Naive thymus-derived CD4-positive, alpha-beta T cell (primary cell): ENCODE data around the gene BANF2. TPM values are rescaled to one million over a fixed set of nuclear protein-coding genes. Genes with fewer than 3 reads are reported as not detected.

ENCODE experiments used
- ATAC-seq: fragments of 150-1000 bp; cut with Tn5 transposase; 2 replicates; pipeline ENCODE4 v1.10.0; 2021; ENCODE audit warnings: mild to moderate bottlenecking, moderate library complexity
- CTCF ChIA-PET: fragments of 350-600 bp; sonication (Branson Sonifier 250); formaldehyde crosslinking; loops from one replicate; lab custom pipeline; 2021; ENCODE audit warnings: antibody characterized with exemption; lab: Charles Lee
- POLR2A ChIA-PET: fragments of 350-600 bp; sonication (Branson Sonifier 250); formaldehyde crosslinking; loops from one replicate; lab custom pipeline; 2021; ENCODE audit warnings: antibody characterized with exemption, inconsistent platforms; lab: Charles Lee
- DNase-seq, 9 donors: peaks; one replicate each; pipeline versions ENCODE4 v3.0.0 to v3.0.0-alpha.2; 2020 to 2022; ENCODE audit warnings: mixed read lengths in 1 of 9
- H3K27ac ChIP-seq: one replicate; pipeline ENCODE4 v1.7.0; 2013; ENCODE audit warnings: mild to moderate bottlenecking, low read depth, low read length, moderate library complexity
- H3K27me3 ChIP-seq, 2 donors: one replicate each; pipeline ENCODE4 v1.7.0; 2013; ENCODE audit warnings: low read length in 2 of 2, mild to moderate bottlenecking in 2 of 2, moderate library complexity in 2 of 2; ENCODE audit not compliant: control insufficient read depth in 2 of 2, insufficient read depth in 2 of 2
- H3K36me3 ChIP-seq, 3 experiments: 1 replicate in 2 of 3; 2 replicates in 1 of 3; pipeline ENCODE4 v1.7.0; 2013; ENCODE audit warnings: low read length in 3 of 3, mild to moderate bottlenecking in 3 of 3, moderate library complexity in 1 of 3; ENCODE audit not compliant: insufficient read depth in 3 of 3, control insufficient read depth in 2 of 3
- H3K4me1 ChIP-seq, 2 donors: one replicate each; pipeline ENCODE4 v1.7.0; 2013; ENCODE audit warnings: low read length in 2 of 2, mild to moderate bottlenecking in 2 of 2, moderate library complexity in 1 of 2; ENCODE audit not compliant: control insufficient read depth in 2 of 2, insufficient read depth in 2 of 2
- H3K4me3 ChIP-seq: 2 replicates; pipeline ENCODE4 v1.7.0; 2013; ENCODE audit warnings: mild to moderate bottlenecking, low read length
- H3K9me3 ChIP-seq, 3 experiments: 1 replicate in 2 of 3; 2 replicates in 1 of 3; pipeline ENCODE4 v1.7.0; 2013; ENCODE audit warnings: low read length in 3 of 3; ENCODE audit not compliant: control insufficient read depth in 2 of 3
- H3K27ac Mint-ChIP-seq, 9 donors: one replicate each; pipeline ENCODE4 v1.8.0; 2020 to 2022; ENCODE audit warnings: mixed read lengths in 9 of 9, mild to moderate bottlenecking in 8 of 9, moderate library complexity in 5 of 9, inconsistent platforms in 2 of 9
- H3K27me3 Mint-ChIP-seq, 5 donors: one replicate each; pipeline ENCODE4 v1.8.0; 2021 to 2022; ENCODE audit warnings: mixed read lengths in 5 of 5, mild to moderate bottlenecking in 1 of 5
- H3K36me3 Mint-ChIP-seq, 5 donors: one replicate each; pipeline ENCODE4 v1.8.0; 2020 to 2022; ENCODE audit warnings: mixed read lengths in 5 of 5, mild to moderate bottlenecking in 3 of 5, inconsistent platforms in 1 of 5
- H3K4me1 Mint-ChIP-seq, 7 donors: one replicate each; pipeline ENCODE4 v1.8.0; 2020 to 2022; ENCODE audit warnings: mixed read lengths in 7 of 7, mild to moderate bottlenecking in 3 of 7, inconsistent platforms in 1 of 7
- H3K4me3 Mint-ChIP-seq, 10 donors: one replicate each; pipeline ENCODE4 v1.8.0; 2020 to 2022; ENCODE audit warnings: mild to moderate bottlenecking in 10 of 10, mixed read lengths in 10 of 10, moderate library complexity in 6 of 10, inconsistent platforms in 2 of 10
- H3K9me3 Mint-ChIP-seq, 11 donors: one replicate each; pipeline ENCODE4 v1.8.0; 2020 to 2022; ENCODE audit warnings: mixed read lengths in 11 of 11, mild to moderate bottlenecking in 4 of 11, inconsistent platforms in 1 of 11, moderate library complexity in 1 of 11
- intact Hi-C, 2 donors: fragments of 100-400 bp; cut with micrococcal nuclease; formaldehyde crosslinking; loops; one replicate each; pipeline ENCODE4 v1.15.1; 2023
- polyA plus RNA-seq, 2 donors: library from polyadenylated mRNA; unstranded; fragments of 300-500 nt; fragmentation: Illumina TruSeq; gene quantifications; one replicate each; pipeline ENCODE4 v1.2.3, GENCODE V29; 2021
- total RNA-seq, 6 experiments: library from RNA in 5 of 6; stranded (reverse) in 5 of 6; gene quantifications; 1 replicate in 5 of 6; 2 replicates in 1 of 6; pipeline ENCODE4 v1.2.3 and lab custom pipeline; 2021 to 2026

The BANF2 gene
- total and polyA plus RNA-seq, 7 experiments from 2014 or later: not detected

GRCh38 chr20:17741220-17741619 is 41.5 kb downstream of the BANF2 start:
- no peak overlapping the region for H3K4me3 Mint-ChIP-seq
- Histone ChIP-seq H3K27ac (no peak overlapping the region), H3K27me3 (no peaks in the 10 kb centered on the region), H3K4me3 (no peak overlapping the region), H3K36me3 (no peaks in the 10 kb centered on the region), H3K4me1 (no peaks in the 10 kb centered on the region), H3K9me3 (no peaks in the 10 kb centered on the region)
- no peak overlapping the region for H3K27ac Mint-ChIP-seq
- H3K9me3 Mint-ChIP-seq: peaks cover 0 to 14% (median 4%) of the 10 kb centered on the region in 11 donors
- no peak for ATAC-seq
- H3K36me3 Mint-ChIP-seq: no peaks in the 10 kb centered on the region
- ChIA-PET CTCF (no interaction called here), POLR2A (no interaction called here)
- H3K4me1 Mint-ChIP-seq: peaks cover 0 to 1% (median 0%) of the 10 kb centered on the region in 7 donors
- DNase-seq: no peak
- H3K27me3 Mint-ChIP-seq: peaks cover 0 to 15% (median 11%) of the 10 kb centered on the region in 5 donors
- intact Hi-C loops: no loop called here

- H3K27me3 Mint-ChIP-seq: peaks cover 0 to 15% (median 11%) of the 10 kb centered on the region in 5 donors
- H3K9me3 ChIP-seq: no peaks in the 10 kb centered on the region
- H3K36me3 ChIP-seq: no peaks in the 10 kb centered on the region
- no peaks in the 10 kb centered on the region for H3K4me1 ChIP-seq
- H3K36me3 Mint-ChIP-seq: no peaks in the 10 kb centered on the region
- no peak overlapping the region for H3K4me3 Mint-ChIP-seq
- peaks cover 0 to 8% (median 2%) of the 10 kb centered on the region in 11 donors for H3K9me3 Mint-ChIP-seq
- CTCF ChIA-PET: no interaction called here
- H3K4me1 Mint-ChIP-seq: peaks cover 0 to 1% (median 0%) of the 10 kb centered on the region in 7 donors
- no peaks in the 10 kb centered on the region for H3K27me3 ChIP-seq
- intact Hi-C loops: no loop called here
- no peak for DNase-seq
- POLR2A ChIA-PET: no interaction called here
- no peak for ATAC-seq
- no peak overlapping the region for H3K27ac ChIP-seq
- H3K27ac Mint-ChIP-seq: no peak overlapping the region
- no peak overlapping the region for H3K4me3 ChIP-seq
Observed at GRCh38 chr20:17742731-17743130, 43.0 kb downstream of the BANF2 start.

- H3K27ac Mint-ChIP-seq: no peak overlapping the region
- DNase-seq (no peak), ATAC-seq (no peak)
- Histone ChIP-seq H3K27ac (no peak overlapping the region), H3K4me3 (no peak overlapping the region), H3K4me1 (no peaks in the 10 kb centered on the region), H3K27me3 (no peaks in the 10 kb centered on the region), H3K9me3 (no peaks in the 10 kb centered on the region), H3K36me3 (no peaks in the 10 kb centered on the region)
- peaks cover 0 to 1% (median 0%) of the 10 kb centered on the region in 7 donors for H3K4me1 Mint-ChIP-seq
- ChIA-PET POLR2A (interaction anchor here (0.6 kb wide), 1 partner anchor 55 kb away, joined by 3 read pairs; no protein-coding TSS in a partner anchor), CTCF (no interaction called here)
- no peaks in the 10 kb centered on the region for H3K36me3 Mint-ChIP-seq
- intact Hi-C loops: no loop called here
- peaks cover 0 to 3% (median 0%) of the 10 kb centered on the region in 11 donors for H3K9me3 Mint-ChIP-seq
- no peak overlapping the region for H3K4me3 Mint-ChIP-seq
- H3K27me3 Mint-ChIP-seq: peaks cover 0 to 16% (median 11%) of the 10 kb centered on the region in 5 donors
Observed at GRCh38 chr20:17743677-17744076, 43.9 kb downstream of the BANF2 start.

GRCh38 chr20:17747431-17747846 is 47.7 kb downstream of the BANF2 start:
- Mint-ChIP-seq H3K4me1 (peaks cover 0 to under 1% (median 0%) of the 10 kb centered on the region in 7 donors), H3K27me3 (peaks cover 0 to 13% (median 10%) of the 10 kb centered on the region in 5 donors), H3K27ac (no peak overlapping the region), H3K9me3 (peaks cover 0 to 1% (median 0%) of the 10 kb centered on the region in 11 donors), H3K36me3 (no peaks in the 10 kb centered on the region), H3K4me3 (no peak overlapping the region)
- no peaks in the 10 kb centered on the region for H3K4me1 ChIP-seq
- intact Hi-C loops: no loop called here
- H3K27me3 ChIP-seq: no peaks in the 10 kb centered on the region
- POLR2A ChIA-PET: no interaction called here
- no peak overlapping the region for H3K27ac ChIP-seq
- DNase-seq: no peak
- no peaks in the 10 kb centered on the region for H3K9me3 ChIP-seq
- no peak for ATAC-seq
- H3K4me3 ChIP-seq: no peak overlapping the region
- CTCF ChIA-PET: no interaction called here
- no peaks in the 10 kb centered on the region for H3K36me3 ChIP-seq

GRCh38 chr20:17748279-17748678 is 48.5 kb downstream of the BANF2 start:
- peaks cover 1 to 17% (median 13%) of the 10 kb centered on the region in 5 donors for H3K27me3 Mint-ChIP-seq
- H3K4me1 Mint-ChIP-seq: no peaks in the 10 kb centered on the region
- no peaks in the 10 kb centered on the region for H3K36me3 Mint-ChIP-seq
- no peak overlapping the region for H3K27ac Mint-ChIP-seq
- Histone ChIP-seq H3K27ac (no peak overlapping the region), H3K4me1 (no peaks in the 10 kb centered on the region), H3K4me3 (no peak overlapping the region), H3K36me3 (no peaks in the 10 kb centered on the region), H3K27me3 (no peaks in the 10 kb centered on the region), H3K9me3 (no peaks in the 10 kb centered on the region)
- H3K4me3 Mint-ChIP-seq: no peak overlapping the region
- H3K9me3 Mint-ChIP-seq: no peaks in the 10 kb centered on the region
- ATAC-seq: no peak
- ChIA-PET CTCF (no interaction called here), POLR2A (no interaction called here)
- intact Hi-C loops: no loop called here
- no peak for DNase-seq

- Mint-ChIP-seq H3K27ac (no peak overlapping the region), H3K36me3 (no peaks in the 10 kb centered on the region), H3K27me3 (peaks cover 5 to 26% (median 17%) of the 10 kb centered on the region in 5 donors), H3K9me3 (no peaks in the 10 kb centered on the region), H3K4me1 (no peaks in the 10 kb centered on the region), H3K4me3 (no peak overlapping the region)
- Histone ChIP-seq H3K9me3 (no peaks in the 10 kb centered on the region), H3K4me3 (no peak overlapping the region), H3K4me1 (no peaks in the 10 kb centered on the region), H3K36me3 (no peaks in the 10 kb centered on the region), H3K27me3 (no peaks in the 10 kb centered on the region), H3K27ac (no peak overlapping the region)
- intact Hi-C loops: no loop called here
- ChIA-PET POLR2A (no interaction called here), CTCF (no interaction called here)
- DNase-seq: no peak
- ATAC-seq: no peak
Observed at GRCh38 chr20:17749626-17749977, 49.8 kb downstream of the BANF2 start.

- no peaks in the 10 kb centered on the region for H3K27me3 ChIP-seq
- ChIA-PET CTCF (no interaction called here), POLR2A (no interaction called here)
- Mint-ChIP-seq H3K9me3 (no peaks in the 10 kb centered on the region), H3K27ac (no peak overlapping the region), H3K36me3 (no peaks in the 10 kb centered on the region), H3K4me1 (no peaks in the 10 kb centered on the region), H3K4me3 (no peak overlapping the region), H3K27me3 (peaks cover 5 to 31% (median 17%) of the 10 kb centered on the region in 5 donors)
- no peak overlapping the region for H3K4me3 ChIP-seq
- no peak overlapping the region for H3K27ac ChIP-seq
- ATAC-seq: no peak
- H3K4me1 ChIP-seq: no peaks in the 10 kb centered on the region
- no peaks in the 10 kb centered on the region for H3K36me3 ChIP-seq
- no peaks in the 10 kb centered on the region for H3K9me3 ChIP-seq
- intact Hi-C loops: no loop called here
- no peak for DNase-seq
Observed at GRCh38 chr20:17749978-17750721, 50.4 kb downstream of the BANF2 start.
